ENCODE results near the gene PPA2. TPM values are rescaled to one million over a fixed set of nuclear protein-coding genes. Genes with fewer than 3 reads are reported as not detected.

Gene PPA2
- 51.9 and 61.7 TPM in 2 replicates for total RNA-seq

DNA sequence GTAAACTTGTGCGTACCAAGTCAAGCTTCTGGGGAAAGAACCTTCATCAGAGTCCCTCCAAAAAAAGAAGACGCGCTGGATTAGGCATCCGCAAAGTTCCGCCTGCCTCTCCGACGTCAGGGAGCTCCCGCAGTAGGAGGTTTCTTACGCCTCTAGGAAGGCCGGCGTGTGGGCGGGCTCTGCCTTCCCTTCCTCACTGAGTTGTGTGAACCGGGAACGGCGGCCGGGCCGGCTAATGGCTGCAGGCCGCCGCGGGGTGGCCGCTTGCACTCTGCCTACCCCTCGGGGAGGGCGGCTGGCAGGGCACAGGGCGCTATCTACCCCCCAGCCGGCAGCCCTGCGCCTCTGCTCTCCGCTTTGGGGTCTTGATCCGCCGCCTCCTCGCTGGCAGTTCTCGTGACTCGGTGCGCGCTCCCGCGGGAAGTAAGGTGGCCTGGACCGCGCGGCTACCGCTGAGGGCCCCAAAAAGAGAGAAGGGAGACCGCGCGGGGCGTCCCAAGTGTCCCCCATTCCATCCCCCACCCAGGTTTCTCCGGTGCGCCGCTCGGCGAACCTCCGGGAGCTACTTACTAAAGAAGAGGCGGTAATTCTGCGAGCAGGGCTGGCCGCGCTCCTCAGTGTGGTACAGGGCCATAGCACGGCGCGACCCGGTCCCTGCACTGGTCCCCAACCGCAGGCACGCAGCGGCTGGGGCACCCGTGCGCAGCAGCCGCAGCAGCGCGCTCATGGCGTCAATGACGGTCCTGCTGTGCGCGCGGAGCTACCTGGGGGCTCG lies at the start of gene PPA2:
Gene PPA2, minus strand, starts transcription at position 739 of the 775 bp plus-strand sequence. Its CDS starts 12 bp downstream, at position 727.

Small RNA genes lying within 50 kb of the gene (small RNA-seq; reads per million reads assigned to genes)
- 0.13 reads per million for gene RNU6-553P (ENCODE audit: low replicate concordance)

Other genes starting within 250 kb of the PPA2 start
- gene ARHGEF38, start 78.6 kb upstream of the PPA2 start, total RNA-seq: not detected in 2 replicates
- gene INTS12, start 234.6 kb upstream of the PPA2 start, total RNA-seq: 15.8 and 20.3 TPM in 2 replicates
- 5.7 and 28.8 TPM in 2 replicates for gene GSTCD, start 234.7 kb upstream of the PPA2 start, total RNA-seq